Measurements from ENCODE around the gene C19orf25.

- no peak for TF ChIP-seq GABPA (IDR thresholded peaks at IDR 0.05; ENCODE audit: low read depth)
- no peak for TF ChIP-seq CTCF (IDR thresholded peaks at IDR 0.05; ENCODE audit: insufficient read depth, low read length)
- no peak for TF ChIP-seq POLR2AphosphoS5 (IDR thresholded peaks at IDR 0.05; ENCODE audit: low read depth)
- no peak for TF ChIP-seq REST (IDR thresholded peaks at IDR 0.05; ENCODE audit: insufficient replicate concordance, low read depth)
- TF ChIP-seq SPI1 (IDR thresholded peaks at IDR 0.05; ENCODE audit: borderline replicate concordance, low read depth), result no peak
Observed at GRCh38 chr19:1482361-1483130, 3.5 kb upstream of the C19orf25 start.
